ENCODE measurements around the gene METTL22.

DNA sequence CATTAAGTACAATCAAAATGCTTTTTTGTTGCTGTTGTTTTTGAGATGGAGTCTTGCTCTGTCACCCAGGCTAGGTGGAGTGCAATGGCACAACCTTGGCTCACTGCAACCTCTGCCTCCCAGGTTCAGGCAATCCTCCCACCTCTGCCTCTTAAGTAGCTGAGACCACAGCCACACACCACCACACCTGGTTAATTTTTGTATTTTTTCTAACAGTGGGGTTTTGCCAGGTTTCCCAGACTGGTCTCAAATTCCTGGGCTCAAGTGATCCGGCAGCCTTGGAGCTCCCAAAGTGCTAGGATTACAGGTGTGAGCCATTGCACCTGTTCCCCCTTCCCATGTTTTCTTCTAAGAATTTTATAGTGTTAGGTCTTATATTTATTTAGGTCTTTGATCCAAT lies 48.0 kb downstream of the METTL22 start:
- no peak for TF ChIP-seq POLR2A (IDR thresholded peaks at IDR 0.05)
- TF ChIP-seq, protein P1, sequence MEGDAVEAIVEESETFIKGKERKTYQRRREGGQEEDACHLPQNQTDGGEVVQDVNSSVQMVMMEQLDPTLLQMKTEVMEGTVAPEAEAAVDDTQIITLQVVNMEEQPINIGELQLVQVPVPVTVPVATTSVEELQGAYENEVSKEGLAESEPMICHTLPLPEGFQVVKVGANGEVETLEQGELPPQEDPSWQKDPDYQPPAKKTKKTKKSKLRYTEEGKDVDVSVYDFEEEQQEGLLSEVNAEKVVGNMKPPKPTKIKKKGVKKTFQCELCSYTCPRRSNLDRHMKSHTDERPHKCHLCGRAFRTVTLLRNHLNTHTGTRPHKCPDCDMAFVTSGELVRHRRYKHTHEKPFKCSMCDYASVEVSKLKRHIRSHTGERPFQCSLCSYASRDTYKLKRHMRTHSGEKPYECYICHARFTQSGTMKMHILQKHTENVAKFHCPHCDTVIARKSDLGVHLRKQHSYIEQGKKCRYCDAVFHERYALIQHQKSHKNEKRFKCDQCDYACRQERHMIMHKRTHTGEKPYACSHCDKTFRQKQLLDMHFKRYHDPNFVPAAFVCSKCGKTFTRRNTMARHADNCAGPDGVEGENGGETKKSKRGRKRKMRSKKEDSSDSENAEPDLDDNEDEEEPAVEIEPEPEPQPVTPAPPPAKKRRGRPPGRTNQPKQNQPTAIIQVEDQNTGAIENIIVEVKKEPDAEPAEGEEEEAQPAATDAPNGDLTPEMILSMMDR (IDR thresholded peaks at IDR 0.05): no peak
- no peak for TF ChIP-seq POLR2AphosphoS5 (IDR thresholded peaks at IDR 0.05)
- no peak for TF ChIP-seq EP300 (IDR thresholded peaks at IDR 0.05)
